Mesenteric fat pad (tissue), 1 donor: ENCODE data around the gene CPSF6. TPM values are rescaled to one million over a fixed set of nuclear protein-coding genes. Genes with fewer than 3 reads are reported as not detected.
"Not testable (repeated sequence)": the region's sequence is repeated elsewhere in the genome, so short reads cannot be mapped to it uniquely, and the experiment has no call there.

Experiments
- DNase-seq: peaks from one replicate; pipeline ENCODE4 v3.0.0-alpha.2; 2020; ENCODE audit warnings: low spot score
- total RNA-seq: library from RNA; stranded (reverse); fragmentation: NEBNext Ultra II Directional; extraction: Animal tissue kit (Norgen Biotek cat#: 25700); gene quantifications from one replicate; pipeline ENCODE4 v1.2.1, GENCODE V29; 2021
- donor health status: DM: yes; HTN: yes; CAD: no.

Gene CPSF6
- total RNA-seq, 1 donor from 2014 or later, result 44.7 TPM

- DNase-seq, result no peak
Measured at GRCh38 chr12:69254862-69255261, 15.5 kb downstream of the CPSF6 start.

GRCh38 chr12:69258655-69259054 lies 19.3 kb downstream of the CPSF6 start:
- DNase-seq, result no peak

- no peak for DNase-seq
Measured at GRCh38 chr12:69262264-69262974, 23.1 kb downstream of the CPSF6 start.

DNA sequence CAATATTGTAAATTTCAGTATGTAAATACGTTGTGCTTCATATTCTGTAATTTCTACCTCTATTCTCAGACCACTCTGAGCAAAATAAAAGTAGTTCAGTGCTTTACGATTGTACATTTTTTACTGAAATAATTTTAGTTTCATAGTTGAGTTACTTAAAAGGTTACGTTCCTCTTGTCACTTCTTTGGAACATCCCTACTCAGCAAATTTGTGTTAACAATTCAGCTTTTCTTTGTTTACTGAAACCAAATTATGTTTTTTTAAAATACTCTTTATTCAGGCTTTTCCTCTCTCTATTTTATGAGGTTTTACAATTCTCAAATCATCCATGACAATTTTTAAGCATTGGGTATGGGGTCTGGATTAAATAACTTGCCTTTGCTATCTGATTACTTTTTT lies 25.8 kb downstream of the CPSF6 start:
- DNase-seq, result no peak

GRCh38 chr12:69265633-69266032 lies 26.3 kb downstream of the CPSF6 start:
- DNase-seq, result not testable (repeated sequence)

DNA sequence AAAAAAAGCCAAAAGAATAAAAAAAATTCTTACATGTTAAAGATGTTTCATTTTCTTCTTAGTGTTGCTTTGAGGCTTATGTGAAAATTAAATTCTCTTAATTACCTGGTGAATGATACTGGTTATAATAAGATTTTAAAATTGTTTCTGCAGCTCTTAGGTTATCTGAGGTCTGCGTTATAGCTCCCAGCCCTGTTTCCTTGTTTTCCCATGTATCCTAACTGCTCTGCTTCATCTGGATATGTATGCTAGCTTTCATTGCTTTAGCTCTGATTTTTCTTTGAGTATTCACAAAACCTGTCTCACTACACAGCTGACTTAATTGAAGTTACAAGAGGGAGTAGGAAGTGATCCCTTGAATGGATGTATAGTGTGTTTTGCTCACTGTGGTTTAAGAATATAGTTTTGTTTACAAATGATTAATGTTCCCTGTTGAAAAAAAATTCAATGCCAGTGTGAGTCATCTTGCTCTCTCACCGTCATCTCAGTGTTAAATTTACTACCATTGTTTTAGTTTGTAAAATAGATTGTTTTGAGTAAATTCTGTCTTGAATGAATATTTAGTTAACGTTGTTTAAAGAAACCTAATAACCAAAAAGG lies 26.8 kb downstream of the CPSF6 start:
- DNase-seq, result no peak

DNA sequence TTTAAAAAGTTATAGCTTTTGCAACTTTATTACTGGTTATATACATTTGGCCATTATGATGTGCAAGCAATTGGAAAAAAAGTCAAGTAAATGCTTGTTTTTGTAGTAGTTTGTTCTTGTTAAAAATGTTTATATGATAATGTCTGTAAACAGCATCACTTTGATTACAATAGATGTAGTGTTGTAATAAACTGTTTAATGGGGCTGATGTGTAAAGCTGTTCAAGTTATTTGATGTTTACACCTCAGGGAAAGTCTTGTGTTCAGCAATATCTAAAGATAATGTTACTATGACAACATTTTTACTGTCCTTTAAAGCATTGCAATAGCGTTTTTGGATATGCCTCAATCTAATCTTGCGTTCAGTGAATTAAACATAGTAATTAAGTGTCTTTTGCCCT lies 30.4 kb downstream of the CPSF6 start:
- DNase-seq, result no peak

DNA sequence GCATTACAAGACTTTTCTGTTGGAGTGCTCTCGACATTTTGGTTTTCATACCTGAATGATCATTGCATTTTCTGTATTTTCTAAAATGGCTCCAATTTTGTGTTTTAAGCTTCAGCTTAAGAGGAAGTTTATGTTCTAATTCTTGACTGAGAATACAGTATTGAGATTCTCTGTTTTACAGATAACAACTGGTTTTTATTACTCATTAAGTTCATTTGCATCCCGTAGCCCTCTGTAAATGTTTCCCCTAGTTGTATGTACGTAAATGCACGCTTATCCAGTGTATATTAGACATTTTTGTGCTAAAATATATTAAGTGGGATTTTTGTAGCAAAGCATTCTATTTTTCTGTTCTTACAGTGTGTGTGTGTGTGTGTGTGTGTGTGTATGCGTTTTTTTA lies 33.1 kb downstream of the CPSF6 start:
- no peak for DNase-seq

- no peak for DNase-seq
Measured at GRCh38 chr12:69274861-69275260, 35.5 kb downstream of the CPSF6 start.

GRCh38 chr12:69275471-69275891 lies 36.1 kb downstream of the CPSF6 start:
- no peak for DNase-seq

DNA sequence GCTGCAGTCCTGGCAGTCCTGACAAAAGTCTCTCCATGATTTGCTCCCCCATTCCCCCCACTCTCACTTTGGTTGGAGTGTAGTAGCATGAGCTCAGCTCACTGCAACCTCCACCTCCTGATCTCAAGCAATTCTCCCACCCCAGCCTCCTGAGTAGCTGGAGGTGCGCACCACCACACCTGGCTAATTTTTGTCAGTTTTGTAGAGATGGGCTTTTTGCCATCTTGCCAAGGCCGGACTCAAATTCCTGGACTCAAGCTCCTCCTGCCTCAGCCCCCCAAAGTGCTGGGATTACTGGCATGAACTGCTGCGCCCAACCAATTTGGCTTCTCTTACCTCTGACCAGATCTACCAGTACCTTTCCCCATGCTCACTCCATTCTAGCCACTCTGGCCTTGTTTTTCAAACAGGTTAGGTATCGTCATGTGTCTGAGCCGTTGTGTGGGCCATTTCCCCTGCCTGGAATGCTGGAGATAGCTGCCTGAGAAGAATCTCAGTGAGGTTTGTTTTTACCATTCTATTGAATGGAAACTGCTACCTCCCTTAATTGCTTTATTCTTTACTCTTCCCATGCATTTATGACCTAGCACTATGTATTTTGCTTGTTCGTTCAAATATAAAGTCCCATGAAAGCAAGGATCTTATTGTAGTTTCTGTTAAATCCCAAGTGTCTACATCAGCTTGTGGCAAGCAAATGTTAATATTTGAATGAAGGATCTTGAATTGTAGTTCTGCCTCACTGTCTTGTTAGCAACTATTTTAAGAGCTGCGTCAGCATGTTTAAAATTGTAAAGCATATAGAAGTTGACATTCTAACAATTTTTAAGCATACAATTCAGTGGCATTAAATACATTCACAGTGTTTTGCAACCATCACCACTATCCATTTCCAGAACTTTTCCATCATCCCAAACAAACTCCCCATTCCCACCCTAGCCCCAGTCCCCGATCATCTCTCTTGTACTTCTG lies 39.7 kb downstream of the CPSF6 start:
- DNase-seq, result no peak

GRCh38 chr12:69284131-69284530 lies 44.8 kb downstream of the CPSF6 start:
- DNase-seq, result peak; percentile 92

- no peak for DNase-seq
Measured at GRCh38 chr12:69287556-69287955, 48.2 kb downstream of the CPSF6 start.

DNA sequence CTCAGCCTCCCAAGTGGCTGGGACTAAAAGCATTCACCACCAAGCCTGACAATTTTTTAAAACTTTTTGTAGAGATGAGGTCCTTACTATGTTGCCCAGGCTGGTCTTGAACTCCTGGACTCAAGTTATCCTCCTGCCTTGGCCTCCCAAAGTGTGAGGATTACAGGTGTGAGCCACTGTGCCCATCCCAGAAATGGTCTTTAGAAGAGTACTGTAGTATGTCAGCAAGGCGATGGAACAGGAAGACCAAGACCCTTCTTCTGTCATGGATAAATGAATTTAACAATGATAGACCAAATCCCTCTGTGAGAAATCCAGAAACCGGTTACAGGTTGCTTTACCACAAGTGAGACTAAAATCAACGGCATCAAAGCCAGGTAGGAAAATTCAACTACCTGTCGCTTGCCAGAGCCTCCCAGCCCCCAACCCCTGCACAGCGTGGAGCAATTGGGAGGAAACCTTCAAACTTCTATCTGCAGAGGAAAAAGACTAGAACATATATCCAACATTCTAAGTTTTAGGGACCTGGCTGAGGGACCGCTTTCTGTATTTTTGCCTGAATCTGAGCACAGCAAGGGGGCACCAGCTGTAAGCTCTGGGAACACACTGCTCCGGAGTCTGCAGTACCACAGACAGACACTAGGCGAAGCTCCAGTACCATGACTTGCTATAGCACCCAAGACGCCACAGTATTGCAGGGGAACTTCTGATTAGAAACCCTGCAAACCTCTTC lies 51.3 kb downstream of the CPSF6 start:
- DNase-seq, result no peak

- DNase-seq, result no peak
Measured at GRCh38 chr12:69291278-69291593, 51.9 kb downstream of the CPSF6 start.

DNA sequence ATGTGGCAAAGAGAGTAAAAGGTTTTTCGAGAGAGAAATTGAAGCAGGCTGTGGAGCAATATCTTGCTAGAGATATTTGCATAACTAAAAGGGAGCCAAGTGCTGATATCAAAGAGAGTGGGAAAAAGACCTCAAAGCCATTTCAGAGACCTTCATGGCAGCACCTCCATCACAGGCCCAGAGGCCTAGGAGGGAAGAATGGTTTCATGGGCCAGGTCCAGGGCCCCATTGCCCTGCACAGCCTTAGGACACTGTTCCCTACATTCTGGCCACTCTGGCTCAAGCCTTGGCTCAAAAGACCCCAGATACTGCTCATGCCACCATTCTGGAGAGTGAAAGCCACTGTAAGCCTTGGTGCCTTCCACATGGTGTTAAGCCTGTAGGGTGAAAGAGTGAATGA lies 58.8 kb downstream of the CPSF6 start:
- no peak for DNase-seq

DNA sequence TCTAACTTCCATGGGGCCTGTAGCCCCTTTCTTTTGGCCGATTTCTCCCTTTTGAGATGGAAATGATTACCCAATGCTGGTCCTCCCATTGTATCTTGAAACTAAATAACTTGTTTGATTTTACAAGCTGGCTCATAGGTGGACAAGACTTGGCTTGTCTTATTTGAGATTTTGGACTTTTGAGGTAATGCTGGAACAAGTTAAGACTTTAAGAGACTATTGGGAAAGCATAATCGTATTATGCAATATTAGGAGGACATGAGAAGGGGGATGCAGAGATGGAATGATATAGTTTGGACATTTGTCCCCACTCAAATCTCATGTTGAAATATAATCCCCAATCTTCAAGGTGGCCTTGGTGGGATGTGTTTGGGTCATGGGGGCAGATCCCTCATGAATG lies 59.6 kb downstream of the CPSF6 start:
- no peak for DNase-seq

GRCh38 chr12:69304284-69304683 lies 64.9 kb downstream of the CPSF6 start:
- no peak for DNase-seq

DNA sequence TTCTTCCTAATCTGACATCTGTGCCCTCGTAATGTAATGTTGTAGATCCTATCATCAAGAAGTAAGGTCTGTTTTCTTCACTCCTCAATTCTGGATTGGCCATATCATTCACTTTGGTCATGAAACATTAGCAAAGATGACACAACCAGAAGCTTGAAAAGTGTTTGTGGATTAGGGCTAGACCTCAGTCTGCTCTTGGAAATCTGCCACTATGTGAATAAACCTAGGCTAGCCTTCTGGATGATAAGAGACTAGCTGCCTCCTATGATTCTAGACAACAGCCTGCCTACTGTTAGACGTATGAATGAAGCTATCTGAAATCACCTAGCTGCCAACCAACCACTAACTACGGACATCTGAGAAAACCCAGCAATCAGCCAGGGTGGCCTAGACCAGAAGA lies 70.1 kb downstream of the CPSF6 start:
- no peak for DNase-seq

GRCh38 chr12:69313209-69313608 lies 73.8 kb downstream of the CPSF6 start:
- DNase-seq, result no peak

DNA sequence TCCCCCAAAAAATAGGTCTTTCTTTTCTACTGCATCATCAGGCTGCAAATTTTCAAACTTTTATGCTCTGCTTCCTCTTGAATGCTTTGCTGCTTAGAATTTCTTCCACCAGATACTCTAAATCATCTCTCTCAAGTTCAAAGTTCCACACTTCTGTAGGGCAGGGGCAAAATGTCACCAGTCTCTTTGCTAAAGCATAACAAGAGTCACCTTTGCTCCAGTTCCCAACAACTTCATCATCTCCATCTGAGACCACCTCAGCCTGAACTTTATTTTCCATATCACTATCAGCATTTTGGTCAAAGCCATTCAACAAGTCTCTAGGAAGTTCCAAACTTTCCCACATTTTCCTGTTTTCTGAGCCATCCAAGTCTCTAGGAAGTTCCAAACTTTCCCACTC lies 77.4 kb downstream of the CPSF6 start:
- DNase-seq, result not testable (repeated sequence)
